ENCODE data around the gene OR6S1.

OR6S1 gene

GRCh38 chr14:20608383-20609110 lies 32.9 kb downstream of the OR6S1 start:
- CTCF ChIA-PET, result interaction anchor here (0.7 to 2.9 kb wide), 5 partner anchors 78 to 193 kb away, joined by 3 to 19 read pairs (median 3); no protein-coding TSS in a partner anchor

GRCh38 chr14:20607617-20608016 lies 33.9 kb downstream of the OR6S1 start:
- POLR2A ChIA-PET, result interaction anchor here (0.5 to 1.6 kb wide), 4 partner anchors 76 to 152 kb away, joined by 3 to 4 read pairs (median 3); no protein-coding TSS in a partner anchor
- no peak for DNase-seq (ENCODE audit: extremely low spot score)
- CTCF ChIA-PET, result interaction anchor here (0.6 to 2.9 kb wide), 4 partner anchors 50 to 296 kb away, joined by 3 to 19 read pairs (median 4); no protein-coding TSS in a partner anchor

More at GRCh38 chr14:20608383-20609110, 32.9 kb downstream of the OR6S1 start:
- TF ChIP-seq ARNT (IDR thresholded peaks at IDR 0.05), result no peak
- TF ChIP-seq BHLHE40 (IDR thresholded peaks at IDR 0.05; ENCODE audit: borderline replicate concordance), result no peak
- no peak for TF ChIP-seq LEF1 (IDR thresholded peaks at IDR 0.05; ENCODE audit: borderline replicate concordance)
- TF ChIP-seq L3MBTL2 (conservative IDR thresholded peaks at IDR 0.05), result no peak
- no peak for TF ChIP-seq PKNOX1 (IDR thresholded peaks at IDR 0.05)
- no peak for TF ChIP-seq SUZ12 (IDR thresholded peaks at IDR 0.05)
- no peak for DNase-seq (ENCODE audit: extremely low spot score)
- POLR2A ChIA-PET, result interaction anchor here (0.8 kb wide), 2 partner anchors 9 to 154 kb away, joined by 3 read pairs; partner anchors contain the start of genes APEX1 and OSGEP

GRCh38 chr14:20606902-20607242 lies 34.6 kb downstream of the OR6S1 start:
- CTCF ChIA-PET, result interaction anchor here (0.6 to 2.9 kb wide), 5 partner anchors 19 to 295 kb away, joined by 3 to 19 read pairs (median 5); partner anchors contain the start of gene RNASE11
- POLR2A ChIA-PET, result interaction anchor here (1.0 to 1.6 kb wide), 4 partner anchors 77 to 151 kb away, joined by 3 to 6 read pairs (median 4); partner anchors contain the start of genes PIP4P1 and PNP
- TF ChIP-seq NFRKB (IDR thresholded peaks at IDR 0.05) (no peak), CTBP1 (IDR thresholded peaks at IDR 0.05; ENCODE audit: borderline replicate concordance) (no peak), FOXK2 (IDR thresholded peaks at IDR 0.05) (no peak), LEF1 (IDR thresholded peaks at IDR 0.05; ENCODE audit: borderline replicate concordance) (no peak), BHLHE40 (IDR thresholded peaks at IDR 0.05; ENCODE audit: borderline replicate concordance) (no peak), HDGF (IDR thresholded peaks at IDR 0.05; ENCODE audit: borderline replicate concordance) (no peak), TARDBP (IDR thresholded peaks at IDR 0.05) (no peak), ELF4 (IDR thresholded peaks at IDR 0.05) (no peak), SUZ12 (IDR thresholded peaks at IDR 0.05) (no peak), ARNT (IDR thresholded peaks at IDR 0.05) (no peak), L3MBTL2 (conservative IDR thresholded peaks at IDR 0.05) (no peak), PKNOX1 (IDR thresholded peaks at IDR 0.05) (no peak), FOXA1 (IDR thresholded peaks at IDR 0.05) (no peak), ZNF384 (IDR thresholded peaks at IDR 0.05) (no peak), SP1 (IDR thresholded peaks at IDR 0.05) (no peak), FOXM1 (IDR thresholded peaks at IDR 0.05; ENCODE audit: borderline replicate concordance) (no peak)
- no peak for DNase-seq (ENCODE audit: extremely low spot score)

More at GRCh38 chr14:20607617-20608016, 33.9 kb downstream of the OR6S1 start:
- no peak for TF ChIP-seq SP1 (IDR thresholded peaks at IDR 0.05)
- no peak for TF ChIP-seq ELF4 (IDR thresholded peaks at IDR 0.05)
- no peak for TF ChIP-seq FOXA1 (IDR thresholded peaks at IDR 0.05)
- no peak for TF ChIP-seq L3MBTL2 (conservative IDR thresholded peaks at IDR 0.05)
- no peak for TF ChIP-seq FOXK2 (IDR thresholded peaks at IDR 0.05)
- no peak for TF ChIP-seq ARNT (IDR thresholded peaks at IDR 0.05)
- no peak for TF ChIP-seq PKNOX1 (IDR thresholded peaks at IDR 0.05)
- no peak for TF ChIP-seq TARDBP (IDR thresholded peaks at IDR 0.05)
- TF ChIP-seq LEF1 (IDR thresholded peaks at IDR 0.05; ENCODE audit: borderline replicate concordance), result no peak
- no peak for TF ChIP-seq FOXM1 (IDR thresholded peaks at IDR 0.05; ENCODE audit: borderline replicate concordance)
- TF ChIP-seq BHLHE40 (IDR thresholded peaks at IDR 0.05; ENCODE audit: borderline replicate concordance), result no peak
- no peak for TF ChIP-seq HDGF (IDR thresholded peaks at IDR 0.05; ENCODE audit: borderline replicate concordance)
- TF ChIP-seq NFRKB (IDR thresholded peaks at IDR 0.05), result no peak
- no peak for TF ChIP-seq CTBP1 (IDR thresholded peaks at IDR 0.05; ENCODE audit: borderline replicate concordance)

GRCh38 chr14:20606190-20606901 lies 35.1 kb downstream of the OR6S1 start:
- ChIA-PET POLR2A (interaction anchor here (1.0 to 1.6 kb wide), 3 partner anchors 77 to 145 kb away, joined by 4 to 6 read pairs (median 5); partner anchors contain the start of genes PIP4P1 and PNP), CTCF (interaction anchor here (0.6 to 2.9 kb wide), 4 partner anchors 19 to 191 kb away, joined by 3 to 19 read pairs (median 5); partner anchors contain the start of gene RNASE11)
- peak; percentile 55 for DNase-seq (ENCODE audit: extremely low spot score)
- TF ChIP-seq SP1 (IDR thresholded peaks at IDR 0.05) (no peak), CTBP1 (IDR thresholded peaks at IDR 0.05; ENCODE audit: borderline replicate concordance) (no peak), LEF1 (IDR thresholded peaks at IDR 0.05; ENCODE audit: borderline replicate concordance) (no peak), NFRKB (IDR thresholded peaks at IDR 0.05) (no peak), ZNF384 (IDR thresholded peaks at IDR 0.05) (no peak), HDGF (IDR thresholded peaks at IDR 0.05; ENCODE audit: borderline replicate concordance) (no peak), TARDBP (IDR thresholded peaks at IDR 0.05) (no peak), FOXM1 (IDR thresholded peaks at IDR 0.05; ENCODE audit: borderline replicate concordance) (no peak), ARNT (IDR thresholded peaks at IDR 0.05) (no peak), FOXK2 (IDR thresholded peaks at IDR 0.05) (no peak), FOXA1 (IDR thresholded peaks at IDR 0.05) (no peak)

Measured in HEK293T (cell line).